MM.1S (cell line): ENCODE data around the gene CTRB1.

ENCODE experiments used
- CTCF ChIP-seq: fragments of 300-600 bp; sonication (generic); IDR thresholded peaks from 2 replicates; pipeline ENCODE4 v1.5.1; 2016; ENCODE audit warnings: antibody characterized with exemption, low read length, mixed read lengths
- EZH2phosphoT487 ChIP-seq: fragments of 300-600 bp; sonication (generic); IDR thresholded peaks from 2 replicates; pipeline ENCODE4 v1.6.1; 2018; ENCODE audit warnings: antibody characterized with exemption, low read length

GRCh38 chr16:75262800-75263127 is 44.0 kb downstream of the CTRB1 start:
- TF ChIP-seq CTCF (no peak), EZH2phosphoT487 (no peak)
